ENCODE measurements around the gene HOXD9.

- no peak for TF ChIP-seq POLR2A (IDR thresholded peaks at IDR 0.05)
- TF ChIP-seq CTCF (IDR thresholded peaks at IDR 0.05) = no peak
Observed at GRCh38 chr2:176090862-176091261, 31.7 kb upstream of the HOXD9 start.
